SU-DHL-6 (cell line): Measurements from ENCODE around the gene DOK6.

Experiments
- H2AFZ ChIP-seq: fragments of 200-600 bp; sonication (generic); 2 replicates; pipeline ENCODE4 v1.6.1; 2014; ENCODE audit warnings: low read depth, mild to moderate bottlenecking, moderate library complexity, mixed read lengths, antibody characterized with exemption, low read length; ENCODE audit not compliant: severe bottlenecking
- H3F3A ChIP-seq: fragments of 200-600 bp; shearing (Covaris generic); 2 replicates; pipeline ENCODE4 v1.6.0; 2016; ENCODE audit warnings: antibody characterized with exemption, mild to moderate bottlenecking; ENCODE audit not compliant: insufficient read depth
- H3K27ac ChIP-seq: fragments of 200-600 bp; sonication (generic); 2 replicates; pipeline ENCODE4 v1.5.1; 2016; ENCODE audit warnings: low read depth, mild to moderate bottlenecking, low read length, moderate library complexity, mixed read lengths
- H3K27me3 ChIP-seq: fragments of 200-600 bp; sonication (generic), shearing (Covaris generic); 2 replicates; pipeline ENCODE4 v1.6.0; 2014; ENCODE audit warnings: mild to moderate bottlenecking, low read length
- H3K36me3 ChIP-seq: fragments of 200-600 bp; sonication (generic); 2 replicates; pipeline ENCODE4 v1.6.1; 2014; ENCODE audit warnings: mild to moderate bottlenecking, low read length, mixed read lengths
- H3K4me2 ChIP-seq: fragments of 300-600, 200-600 bp; shearing (Covaris generic), sonication (generic); 2 replicates; pipeline ENCODE4 v1.6.0; 2014; ENCODE audit warnings: low read length, low read depth, mild to moderate bottlenecking; ENCODE audit not compliant: poor library complexity, severe bottlenecking
- H3K4me3 ChIP-seq: fragments of 200-600 bp; sonication (generic); 2 replicates; pipeline ENCODE4 v1.5.1; 2014; ENCODE audit warnings: antibody characterized with exemption, low read length, mild to moderate bottlenecking, mixed read lengths; ENCODE audit not compliant: insufficient read depth, poor library complexity, severe bottlenecking
- H3K79me2 ChIP-seq: fragments of 200-600 bp; sonication (generic); 2 replicates; pipeline ENCODE4 v1.6.1; 2014; ENCODE audit warnings: mild to moderate bottlenecking, low read length, moderate library complexity; ENCODE audit not compliant: insufficient read depth
- H3K9ac ChIP-seq: fragments of 200-600 bp; sonication (generic); 2 replicates; pipeline ENCODE4 v1.7.0; 2014; ENCODE audit warnings: mild to moderate bottlenecking, low read length
- H3K9me2 ChIP-seq: fragments of 200-600 bp; sonication (generic); replicated peaks from 2 replicates; pipeline ENCODE4 v1.6.1; 2014; ENCODE audit warnings: low read length; ENCODE audit not compliant: insufficient read depth
- H3K9me3 ChIP-seq: fragments of 200-600 bp; sonication (generic); 2 replicates; pipeline ENCODE4 v1.6.1; 2014; ENCODE audit warnings: low read length, mixed read lengths; ENCODE audit not compliant: insufficient read depth
- H4K20me1 ChIP-seq: fragments of 200-600 bp; sonication (generic); 2 replicates; pipeline ENCODE4 v1.6.1; 2014; ENCODE audit warnings: low read depth, mild to moderate bottlenecking, antibody characterized with exemption, low read length, moderate library complexity, mixed read lengths
- CTCF ChIP-seq: fragments of 200-600 bp; sonication (generic); IDR thresholded peaks from one replicate; pipeline ENCODE4 v1.5.1; 2017; ENCODE audit warnings: antibody characterized with exemption, mild to moderate bottlenecking, low read length, moderate library complexity; ENCODE audit not compliant: insufficient read depth, poor library complexity, severe bottlenecking
- EZH2phosphoT487 ChIP-seq: fragments of 200-600 bp; sonication (generic), shearing (Covaris generic); conservative IDR thresholded peaks from 2 replicates; pipeline ENCODE4 v1.6.1; 2018; ENCODE audit warnings: mild to moderate bottlenecking, antibody characterized with exemption, low read length, moderate library complexity, mixed read lengths

Gene DOK6

GRCh38 chr18:69636529-69637301 is 236.0 kb downstream of the DOK6 start:
- no peak overlapping the region for H2AFZ ChIP-seq
- no peaks in the 10 kb centered on the region for H3K9me2 ChIP-seq
- no peaks in the 10 kb centered on the region for H4K20me1 ChIP-seq
- H3K27ac ChIP-seq: no peak overlapping the region
- no peaks in the 10 kb centered on the region for H3K36me3 ChIP-seq
- H3K4me3 ChIP-seq: no peak overlapping the region
- no peaks in the 10 kb centered on the region for H3K27me3 ChIP-seq
- no peak overlapping the region for H3K9ac ChIP-seq
- no peaks in the 10 kb centered on the region for H3K9me3 ChIP-seq
- H3K4me2 ChIP-seq: no peak overlapping the region
- H3F3A ChIP-seq: no peaks in the 10 kb centered on the region
- TF ChIP-seq EZH2phosphoT487 (no peak), CTCF (no peak)
- no peaks in the 10 kb centered on the region for H3K79me2 ChIP-seq

- H3K9me2 ChIP-seq: no peaks in the 10 kb centered on the region
- H3K79me2 ChIP-seq: no peaks in the 10 kb centered on the region
- no peak overlapping the region for H2AFZ ChIP-seq
- H3K4me2 ChIP-seq: no peak overlapping the region
- no peaks in the 10 kb centered on the region for H3K27me3 ChIP-seq
- no peaks in the 10 kb centered on the region for H3K36me3 ChIP-seq
- no peaks in the 10 kb centered on the region for H4K20me1 ChIP-seq
- H3K27ac ChIP-seq: no peak overlapping the region
- TF ChIP-seq CTCF (no peak), EZH2phosphoT487 (no peak)
- H3K4me3 ChIP-seq: no peak overlapping the region
- H3K9me3 ChIP-seq: no peaks in the 10 kb centered on the region
- no peaks in the 10 kb centered on the region for H3F3A ChIP-seq
- no peak overlapping the region for H3K9ac ChIP-seq
Observed at GRCh38 chr18:69638056-69638455, 237.4 kb downstream of the DOK6 start.

- no peaks in the 10 kb centered on the region for H3K79me2 ChIP-seq
- H3K36me3 ChIP-seq: no peaks in the 10 kb centered on the region
- TF ChIP-seq CTCF (no peak), EZH2phosphoT487 (no peak)
- no peak overlapping the region for H3K27ac ChIP-seq
- no peaks in the 10 kb centered on the region for H4K20me1 ChIP-seq
- H3K9me2 ChIP-seq: no peaks in the 10 kb centered on the region; the same call in 1 of the 2 replicates
- H2AFZ ChIP-seq: no peak overlapping the region
- H3K4me2 ChIP-seq: no peak overlapping the region
- no peaks in the 10 kb centered on the region for H3K27me3 ChIP-seq
- H3K4me3 ChIP-seq: no peak overlapping the region
- no peak overlapping the region for H3K9ac ChIP-seq
- no peaks in the 10 kb centered on the region for H3F3A ChIP-seq
- H3K9me3 ChIP-seq: no peaks in the 10 kb centered on the region
Observed at GRCh38 chr18:69647702-69648101, 247.0 kb downstream of the DOK6 start.
